Endodermal cell (in vitro differentiated cells): ENCODE measurements around the gene OR4A47. TPM values are rescaled to one million over a fixed set of nuclear protein-coding genes. Genes with fewer than 3 reads are reported as not detected.

Experiments
- DNase-seq: peaks from one replicate; pipeline ENCODE4 v3.0.0-alpha.2; 2017
- H3K27ac ChIP-seq: 2 replicates; pipeline ENCODE4 v1.5.1; 2013; ENCODE audit warnings: mild to moderate bottlenecking, low read depth, low read length, moderate library complexity
- H3K27me3 ChIP-seq: 2 replicates; pipeline ENCODE4 v1.6.1; 2013; ENCODE audit warnings: mild to moderate bottlenecking, low read length, moderate library complexity; ENCODE audit not compliant: insufficient read depth, control insufficient read depth, poor library complexity, severe bottlenecking
- H3K36me3 ChIP-seq: 2 replicates; pipeline ENCODE4 v1.7.0; 2013; ENCODE audit warnings: mild to moderate bottlenecking, low read length, moderate library complexity; ENCODE audit not compliant: control insufficient read depth, insufficient read depth
- H3K4me1 ChIP-seq: one replicate; pipeline ENCODE4 v1.7.0; 2013; ENCODE audit warnings: low read length; ENCODE audit not compliant: control insufficient read depth, insufficient read depth
- H3K4me3 ChIP-seq: 2 replicates; pipeline ENCODE4 v1.5.1; 2013; ENCODE audit warnings: mild to moderate bottlenecking, low read length, moderate library complexity
- H3K9ac ChIP-seq: 2 replicates; pipeline ENCODE4 v1.6.1; 2013; ENCODE audit warnings: mild to moderate bottlenecking, low read length, moderate library complexity; ENCODE audit not compliant: poor library complexity, severe bottlenecking; ENCODE audit errors: extremely low read depth
- H3K9me3 ChIP-seq: 2 replicates; pipeline ENCODE4 v1.6.1; 2013; ENCODE audit warnings: mild to moderate bottlenecking, low read length, moderate library complexity; ENCODE audit not compliant: control insufficient read depth
- H3K27ac Mint-ChIP-seq: 2 replicates; pipeline ENCODE4 v1.8.0; 2020; ENCODE audit warnings: mixed read lengths
- H3K27me3 Mint-ChIP-seq: 2 replicates; pipeline ENCODE4 v1.8.0; 2021; ENCODE audit warnings: mild to moderate bottlenecking, mixed read lengths; ENCODE audit not compliant: insufficient read depth
- H3K36me3 Mint-ChIP-seq: 2 replicates; pipeline ENCODE4 v1.8.0; 2020; ENCODE audit warnings: low read depth, mixed read lengths
- H3K4me1 Mint-ChIP-seq: 2 replicates; pipeline ENCODE4 v1.8.0; 2020; ENCODE audit warnings: mixed read lengths
- H3K4me3 Mint-ChIP-seq: 2 replicates; pipeline ENCODE4 v1.8.0; 2020; ENCODE audit warnings: mild to moderate bottlenecking, moderate library complexity, mixed read lengths
- H3K9me3 Mint-ChIP-seq: 2 replicates; pipeline ENCODE4 v1.8.0; 2020; ENCODE audit warnings: mild to moderate bottlenecking, mixed read lengths
- CTCF ChIP-seq: fragments of 200-600 bp; sonication (generic); conservative IDR thresholded peaks from 2 replicates; pipeline ENCODE4 v1.5.0; 2021; ENCODE audit warnings: antibody characterized with exemption, mild to moderate bottlenecking
- WGBS, 2 experiments: methylation state at CpG; one replicate each; pipeline versions ENCODE4 v1.1.5 to v1.1.7; 2013; ENCODE audit warnings: missing lambda C conversion rate in 2 of 2, mixed read lengths in 1 of 2; ENCODE audit not compliant: insufficient coverage in 1 of 2, insufficient read length in 1 of 2; 5-methylcytosine and 5-hydroxymethylcytosine counted together
- total RNA-seq, 2 donors: library from RNA; stranded (reverse); fragmentation: NEBNext Ultra II Directional in 1 of 2; extraction: Animal tissue kit (Norgen Biotek cat#: 25700) in 1 of 2; gene quantifications; 2 replicates in 1 of 2; 3 replicates in 1 of 2; pipeline ENCODE4 v1.2.1, GENCODE V29; 2021

OR4A47 gene
- total RNA-seq, 2 donors from 2014 or later, result not detected

GRCh38 chr11:48538991-48539390, 50.4 kb downstream of the OR4A47 start:
- 33 to 56% methylated on average over 1 to 2 of the region's 2 CpGs for WGBS, 2 experiments
- H3K9me3 ChIP-seq, result peaks cover 68% of the 10 kb centered on the region
- no peaks in the 10 kb centered on the region for H3K27me3 Mint-ChIP-seq

More at GRCh38 chr11:48538991-48539390, 50.4 kb downstream of the OR4A47 start:
- TF ChIP-seq CTCF, result no peak
- H3K36me3 Mint-ChIP-seq, result no peaks in the 10 kb centered on the region
- H3K4me3 Mint-ChIP-seq, result no peak overlapping the region
- no peaks in the 10 kb centered on the region for H3K4me1 ChIP-seq
- no peaks in the 10 kb centered on the region for H3K4me1 Mint-ChIP-seq
- peaks cover 77% of the 10 kb centered on the region for H3K9me3 Mint-ChIP-seq
- H3K27ac ChIP-seq, result no peak overlapping the region
- H3K9ac ChIP-seq, result no peak overlapping the region
- no peaks in the 10 kb centered on the region for H3K27me3 ChIP-seq
- H3K36me3 ChIP-seq, result no peaks in the 10 kb centered on the region
- H3K27ac Mint-ChIP-seq, result no peak overlapping the region
- DNase-seq, result no peak
- H3K4me3 ChIP-seq, result no peak overlapping the region

Other genes starting within 250 kb of the OR4A47 start
- gene OR4X2, start 243.7 kb upstream of the OR4A47 start, total RNA-seq, result not detected
- not detected for gene OR4X1, start 224.9 kb upstream of the OR4A47 start, total RNA-seq
- not detected for gene OR4S1, start 182.6 kb upstream of the OR4A47 start, total RNA-seq
- gene OR4C3, start 163.9 kb upstream of the OR4A47 start, total RNA-seq, result not detected
- gene OR4C5, start 122.3 kb upstream of the OR4A47 start, total RNA-seq, result not detected